K562 treated with DMSO at 1 percent for 48 hours (cell line): ENCODE data around the gene DMAC2. TPM values are rescaled to one million over a fixed set of nuclear protein-coding genes. Genes with fewer than 3 reads are reported as not detected.

Source experiments
- total RNA-seq: library from RNA; unstranded; fragments of 300-600 nt; gene quantifications from 2 replicates; pipeline ENCODE4 v1.2.3, GENCODE V29; 2022; ENCODE audit warnings: low replicate concordance; ENCODE audit errors: extremely low read depth

DMAC2 gene
- not detected in 2 replicates for total RNA-seq

DNA sequence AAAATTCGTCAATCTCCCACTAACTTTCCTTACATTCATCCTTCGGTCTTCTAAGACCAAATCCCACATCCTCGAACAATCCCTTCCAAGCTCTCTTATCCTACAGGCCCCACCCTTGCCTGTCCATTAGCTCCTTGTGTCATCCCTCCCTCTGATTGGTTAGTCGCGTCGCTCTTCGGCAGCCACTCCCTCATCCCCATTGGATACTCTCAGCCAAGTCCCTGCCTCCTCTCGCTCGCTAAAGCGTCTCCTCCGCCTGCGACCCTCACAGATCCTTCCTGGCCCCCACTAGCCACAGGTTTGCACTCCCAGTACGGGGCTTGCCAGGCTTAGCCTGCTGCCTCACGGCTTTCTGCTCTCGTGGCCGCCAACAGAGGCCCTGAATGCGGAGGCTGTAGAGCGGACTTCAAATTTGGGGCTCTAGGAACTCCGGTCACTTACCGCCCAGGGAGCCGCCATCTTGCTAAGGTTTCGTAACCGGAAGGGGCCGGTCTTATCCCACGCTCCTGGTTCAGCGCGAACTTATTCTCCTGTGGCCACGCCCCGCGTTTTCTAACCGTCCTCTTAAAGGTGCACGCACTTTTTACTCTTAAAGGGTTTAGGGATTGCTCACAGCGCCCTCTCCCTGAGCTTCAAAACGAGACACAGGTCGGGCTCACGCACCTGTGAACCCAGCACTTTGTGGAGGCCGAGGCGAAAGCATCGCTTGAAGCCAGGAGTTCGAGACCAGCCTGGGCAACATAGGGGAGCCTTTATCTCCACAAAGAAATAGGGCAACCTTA is at the start of gene DMAC2:
DMAC2 (minus strand) TSS at position 472 of the 782 bp plus-strand sequence; CDS start at position 459, 13 bp downstream.

DNA sequence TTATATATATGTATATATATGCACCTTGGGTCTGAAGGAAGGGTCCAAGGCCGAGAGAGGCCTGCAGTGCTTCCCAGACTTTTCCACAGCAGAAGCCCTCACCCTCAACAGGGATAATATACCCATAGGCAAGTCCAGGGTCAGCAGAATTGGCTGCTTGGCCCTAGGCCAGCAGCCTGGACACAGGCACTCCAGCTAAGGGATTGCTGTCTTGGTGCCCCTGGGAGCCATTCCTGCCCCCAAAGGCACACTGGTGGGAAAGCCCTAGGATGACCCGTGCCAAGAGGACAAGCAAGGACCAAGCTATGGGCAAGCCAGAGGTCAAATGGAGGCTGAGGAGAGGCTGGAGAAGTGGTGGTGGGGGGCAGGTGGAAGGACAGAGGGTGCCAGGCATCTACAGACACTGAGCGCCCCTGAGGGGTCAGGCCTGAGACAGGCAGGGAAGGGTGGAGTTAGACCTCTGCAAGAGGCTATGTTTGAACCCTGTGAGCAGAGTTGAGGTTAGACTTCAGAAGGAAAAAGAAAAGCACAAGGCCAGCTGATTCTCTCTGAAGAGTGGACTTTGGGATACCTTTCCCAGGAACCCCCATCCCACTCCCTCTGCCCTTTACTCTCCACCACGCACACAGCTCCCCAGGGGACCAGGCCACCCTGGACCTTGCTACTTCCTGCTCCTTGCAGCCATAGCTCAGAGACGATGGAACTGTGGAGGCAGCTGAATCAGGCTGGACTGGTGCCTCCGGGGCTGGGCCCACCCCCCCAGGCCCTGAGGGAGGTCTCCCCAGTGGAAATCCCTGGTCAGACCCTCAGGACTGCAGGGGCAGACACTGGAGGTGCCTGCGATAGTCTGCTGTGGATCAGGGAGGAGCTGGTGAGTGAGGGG is 3.0 kb upstream of the DMAC2 start, which contains the start of gene ERICH4:
ERICH4 (plus strand) TSS at position 684 of the 883 bp plus-strand sequence; CDS start at position 698, 14 bp downstream.

DNA sequence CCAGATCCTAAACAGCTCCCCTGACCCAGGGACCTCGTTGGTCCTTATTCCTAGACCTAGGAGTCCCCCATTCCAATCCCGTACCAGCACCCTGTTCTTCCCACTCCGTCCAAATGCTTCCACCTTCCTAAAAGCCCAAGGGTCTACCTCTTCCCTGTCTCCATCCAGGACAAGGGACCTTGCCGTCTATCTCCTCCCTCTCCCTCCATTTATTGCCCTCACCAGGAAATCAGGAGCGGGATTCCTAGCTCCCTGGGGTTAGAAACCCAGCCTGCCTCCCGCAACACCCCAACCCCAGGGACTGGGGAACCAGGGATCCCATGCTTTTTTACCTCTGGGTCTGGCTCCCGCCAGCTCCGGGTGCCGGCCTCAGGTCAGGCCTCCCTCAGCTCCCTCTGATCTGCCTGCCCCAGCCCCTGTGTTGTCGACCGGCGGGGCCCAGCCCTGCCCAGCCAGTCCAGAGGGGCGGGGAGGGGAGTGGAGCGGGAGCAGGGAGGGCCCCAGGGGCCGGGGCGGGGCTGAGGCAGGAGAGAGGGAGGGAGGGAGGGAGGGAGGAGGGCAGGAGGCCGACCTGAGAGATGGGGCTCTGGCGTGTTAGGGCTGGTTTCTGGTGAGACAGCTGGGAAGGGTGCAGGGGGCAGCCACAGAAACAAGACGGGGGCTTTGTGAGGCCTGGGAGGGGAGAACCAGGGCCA is 12.6 kb downstream of the DMAC2 start, which contains the start of gene B3GNT8:
B3GNT8 (minus strand) TSS at position 423 of the 695 bp plus-strand sequence. CDS start 596 bp downstream, outside the sequence.

DNA sequence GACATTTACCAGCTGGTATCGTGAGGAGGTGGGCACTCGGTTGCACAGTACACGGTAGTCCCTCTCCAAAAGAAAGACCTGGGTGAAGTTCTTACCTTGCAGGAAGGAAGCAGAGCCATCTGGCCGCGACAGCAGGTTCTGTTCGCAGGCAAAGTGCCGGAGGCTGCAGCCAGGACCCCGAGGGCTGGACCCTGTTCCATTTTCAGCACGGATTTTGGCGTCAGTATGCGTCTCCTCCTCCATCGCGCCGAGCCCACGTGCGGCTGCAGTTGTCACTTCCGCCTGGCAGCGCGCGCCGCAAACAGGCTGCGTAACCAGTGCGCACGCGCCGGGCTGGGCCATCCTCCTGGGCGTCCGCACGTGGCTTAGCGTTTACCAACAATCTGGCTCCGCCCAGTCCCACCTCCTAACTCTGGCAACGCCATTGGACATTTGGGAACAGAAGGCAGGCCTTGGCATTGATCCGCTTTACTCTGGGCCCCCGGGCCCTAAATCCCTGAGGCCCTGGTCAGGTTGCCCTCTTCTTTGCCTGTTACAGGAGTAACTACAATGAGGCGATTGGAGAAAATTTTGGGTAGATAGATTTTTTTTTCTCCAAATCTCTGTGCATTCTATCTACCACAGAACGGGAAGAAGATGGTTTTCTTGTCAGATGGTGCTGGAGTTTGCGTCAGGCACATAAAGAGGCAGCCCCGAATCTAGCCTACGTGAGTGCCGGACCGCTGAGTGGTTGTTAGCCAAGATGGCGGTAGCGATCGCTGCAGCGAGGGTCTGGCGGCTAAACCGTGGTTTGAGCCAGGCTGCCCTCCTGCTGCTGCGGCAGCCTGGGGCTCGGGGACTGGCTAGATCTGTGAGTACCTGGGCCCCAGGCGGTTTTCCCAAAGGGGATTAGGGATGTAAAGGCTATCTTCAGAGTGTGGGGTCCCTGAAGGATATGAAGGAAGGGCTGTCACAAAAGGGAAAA is 42.3 kb downstream of the DMAC2 start, which contains the start of the genes BCKDHA and EXOSC5:
BCKDHA (plus strand) TSS at position 733 of the 964 bp plus-strand sequence; CDS start at position 743, 10 bp downstream.
EXOSC5 (minus strand) TSS at position 274 of the 964 bp plus-strand sequence; CDS start at position 243, 31 bp downstream.

Other genes with a start within 250 kb of the DMAC2 start
- gene CYP2S1, start 246.7 kb downstream of the DMAC2 start, total RNA-seq, result not detected in 2 replicates
- gene AXL, start 220.7 kb downstream of the DMAC2 start, total RNA-seq, result not detected in 2 replicates
- gene HNRNPUL1, start 175.5 kb downstream of the DMAC2 start, total RNA-seq, result 971 and 1,312 TPM in 2 replicates
- gene CCDC97, start 129.7 kb downstream of the DMAC2 start, total RNA-seq, result not detected in 2 replicates
- not detected in 2 replicates for gene TGFB1, start 86.0 kb downstream of the DMAC2 start, total RNA-seq
- gene B9D2, start 75.8 kb downstream of the DMAC2 start, total RNA-seq, result not detected in 2 replicates
- not detected in 2 replicates for gene TMEM91, start 63.4 kb downstream of the DMAC2 start, total RNA-seq
- gene EXOSC5, start 42.6 kb downstream of the DMAC2 start, total RNA-seq, result not detected in 2 replicates
- gene BCKDHA, start 42.1 kb downstream of the DMAC2 start, total RNA-seq, result not detected in 2 replicates
- gene B3GNT8, start 12.5 kb downstream of the DMAC2 start, total RNA-seq, result not detected in 2 replicates
- gene ERICH4, start 3.2 kb upstream of the DMAC2 start, total RNA-seq, result not detected in 2 replicates
- gene CEACAM21, start 136.3 kb upstream of the DMAC2 start, total RNA-seq, result not detected in 2 replicates
- not detected in 2 replicates for gene CEACAM4, start 187.2 kb upstream of the DMAC2 start, total RNA-seq
- gene CEACAM7, start 248.4 kb upstream of the DMAC2 start, total RNA-seq, result not detected in 2 replicates